HG03558 (cell line): ENCODE data around the gene ARFIP1.

ENCODE experiments used
- ATAC-seq: cut with Tn5 transposase; IDR thresholded peaks from one replicate; pipeline ENCODE4 v1.9.1; 2021; ENCODE audit warnings: moderate number of reproducible peaks; ENCODE audit not compliant: unreplicated experiment; ENCODE audit errors: extremely low read depth

ARFIP1 gene

DNA sequence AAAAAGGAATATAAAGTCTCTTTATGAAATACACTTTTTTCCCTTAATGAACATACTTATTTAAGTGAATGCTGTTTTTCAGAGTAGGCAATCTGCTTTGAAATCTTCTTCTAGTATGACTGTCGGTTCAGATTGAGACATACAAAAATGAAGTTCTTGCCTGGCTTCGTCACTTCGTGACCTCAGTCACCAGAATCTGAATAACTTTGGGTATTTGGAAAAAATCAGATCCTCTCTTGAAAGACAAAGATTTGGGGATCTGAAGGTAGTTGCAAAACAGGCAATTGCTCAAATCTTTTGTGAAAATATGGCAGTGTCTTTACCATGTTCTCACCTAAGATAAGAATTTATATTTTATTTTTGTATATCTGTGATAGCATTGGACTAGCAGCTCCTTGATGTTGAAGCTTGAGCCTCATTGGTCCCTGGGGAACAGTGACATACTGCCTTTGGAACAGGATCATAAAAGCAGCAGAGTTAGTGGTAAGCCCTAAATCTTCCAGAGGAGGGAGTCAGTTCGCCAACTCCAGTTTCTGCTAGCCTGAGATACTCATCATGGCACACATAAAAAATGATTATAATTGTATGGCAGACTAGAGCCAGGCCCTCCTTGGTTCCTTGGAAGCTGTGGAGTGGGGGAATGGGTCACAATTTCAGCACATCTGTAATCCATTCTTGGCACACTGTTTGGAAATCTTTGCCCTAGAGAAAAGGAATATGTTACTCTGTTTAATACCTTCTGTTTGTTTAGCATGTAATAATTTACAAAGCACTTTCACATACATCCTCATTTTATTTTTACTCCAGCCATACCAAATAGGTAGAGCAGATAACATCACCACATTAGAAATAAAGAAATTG, 5.0 kb downstream of the ARFIP1 start:
- no peak for ATAC-seq

DNA sequence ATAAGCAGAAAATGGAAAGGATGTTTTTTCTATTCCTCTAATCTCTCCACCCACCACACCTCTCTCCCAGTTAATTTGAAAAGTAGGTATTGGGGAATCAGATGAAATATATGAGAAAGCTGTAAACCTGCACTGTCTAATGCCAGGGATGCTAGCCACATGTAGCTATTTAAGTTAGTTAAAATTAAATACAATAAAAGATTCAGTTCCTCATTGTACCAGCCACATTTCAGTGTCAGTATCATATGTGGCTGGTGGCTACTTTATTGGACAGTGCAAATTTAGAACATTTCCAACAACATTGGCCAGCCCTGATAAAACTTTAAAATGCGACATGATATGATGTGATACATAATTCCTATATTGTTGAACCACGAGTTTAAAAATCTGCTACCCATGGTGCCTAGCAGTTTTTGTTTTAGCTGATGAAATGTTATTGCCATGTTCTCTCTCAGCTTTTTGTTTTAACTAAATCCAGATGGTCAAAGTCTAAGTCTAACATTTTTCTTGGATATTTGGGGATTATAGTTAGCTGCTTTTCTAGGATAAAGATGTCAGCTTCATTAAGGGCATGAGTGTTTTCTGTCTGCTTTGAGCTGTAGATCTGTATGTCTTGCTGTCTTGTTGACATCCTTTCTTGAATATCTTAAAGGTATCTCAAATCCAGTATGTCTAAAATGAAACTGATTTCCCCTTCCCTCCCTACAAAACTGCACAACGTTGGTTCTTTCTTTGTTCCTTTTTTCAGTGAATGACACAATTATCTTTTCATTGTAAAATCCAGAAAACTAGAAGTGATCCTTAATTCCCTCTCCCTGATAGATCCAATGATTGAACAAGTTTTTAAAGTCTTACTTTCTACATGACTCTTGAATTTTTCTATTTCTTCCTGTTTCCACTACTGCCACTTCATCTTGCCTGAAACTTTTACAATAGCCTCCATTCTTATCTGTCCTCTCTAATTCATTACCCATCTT, 6.2 kb downstream of the ARFIP1 start:
- no peak for ATAC-seq

DNA sequence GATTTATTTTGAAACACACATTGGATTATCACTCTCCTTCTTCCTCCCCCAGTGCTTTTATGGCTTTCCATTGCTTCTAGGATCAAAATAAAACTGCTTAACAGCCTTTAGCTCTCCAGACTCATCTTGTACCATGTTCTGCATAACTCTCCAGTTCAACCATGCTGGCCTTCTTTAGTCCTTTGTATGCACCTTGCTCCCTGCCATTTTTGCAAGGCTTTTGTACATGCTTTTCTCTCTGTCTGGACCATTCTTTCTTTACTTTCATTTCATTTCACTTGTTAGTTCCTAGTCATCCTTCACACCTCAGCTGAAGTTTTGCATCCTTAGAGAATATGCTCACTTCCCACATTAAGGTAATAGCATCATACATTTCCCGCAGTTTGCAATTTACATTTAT, 6.9 kb downstream of the ARFIP1 start:
- no peak for ATAC-seq

DNA sequence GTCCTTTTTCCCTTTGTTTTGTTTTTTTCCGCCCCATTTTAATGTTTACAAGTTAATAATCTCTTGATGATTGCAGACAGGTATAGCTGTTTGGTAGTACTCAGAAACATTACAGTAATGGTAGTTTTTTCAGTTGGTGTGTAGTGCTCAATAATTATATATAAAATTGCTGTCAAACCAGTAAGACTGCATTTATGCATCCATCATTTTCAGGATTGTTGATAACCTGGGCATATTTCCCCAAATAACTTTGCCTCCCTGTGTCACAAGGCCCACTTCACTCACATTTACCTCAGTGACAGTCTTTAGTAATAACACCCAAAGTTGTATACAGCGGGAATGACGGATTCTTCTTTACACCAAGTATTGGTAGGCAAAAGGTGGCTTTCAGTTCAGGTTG, 16.1 kb downstream of the ARFIP1 start:
- no peak for ATAC-seq

DNA sequence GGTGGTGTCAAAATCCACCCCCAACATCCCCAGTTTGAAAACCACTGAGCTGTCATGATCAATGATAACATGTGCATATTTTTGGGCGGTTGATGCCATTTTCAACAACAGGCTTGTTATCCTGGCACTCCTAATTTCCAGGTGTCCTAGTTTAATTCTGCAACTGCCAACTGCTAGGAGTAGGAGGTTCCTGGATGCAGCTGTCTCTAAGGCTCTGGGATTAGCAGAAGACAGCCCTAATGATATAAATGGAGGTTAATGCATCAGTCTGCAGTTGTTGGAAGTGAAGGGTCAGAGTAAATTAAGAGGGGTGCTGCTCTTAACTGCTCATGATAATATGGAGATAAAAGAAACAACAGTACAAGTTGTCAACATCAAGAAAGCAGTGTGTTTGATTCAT, 23.8 kb downstream of the ARFIP1 start:
- ATAC-seq = no peak

DNA sequence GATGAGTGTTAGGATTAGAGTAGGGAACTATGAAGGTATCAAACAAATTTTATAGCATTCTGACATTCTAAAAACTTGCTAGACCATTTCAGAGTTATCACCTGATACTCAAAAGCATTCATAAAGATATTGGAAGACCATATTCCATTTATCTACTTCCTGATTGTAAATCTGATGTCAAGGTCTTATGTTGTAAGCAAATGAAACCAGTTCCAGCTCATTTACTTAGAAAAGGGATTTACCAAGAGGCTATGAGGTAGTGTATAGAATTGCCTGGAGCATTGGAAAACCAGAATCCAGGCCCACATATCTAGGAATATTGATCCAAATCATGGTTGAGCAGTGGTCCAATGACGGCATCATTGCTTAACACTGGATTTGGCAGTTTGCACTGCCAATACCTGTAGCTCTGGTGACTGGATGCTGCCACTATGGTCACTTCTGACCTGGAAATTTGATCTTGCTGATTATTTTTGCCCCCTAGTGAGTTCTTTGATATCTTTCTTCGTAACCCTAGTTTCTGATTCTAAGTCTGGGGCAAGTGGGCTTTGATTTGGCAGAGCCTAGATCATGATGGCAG, 25.4 kb downstream of the ARFIP1 start:
- ATAC-seq = no peak

DNA sequence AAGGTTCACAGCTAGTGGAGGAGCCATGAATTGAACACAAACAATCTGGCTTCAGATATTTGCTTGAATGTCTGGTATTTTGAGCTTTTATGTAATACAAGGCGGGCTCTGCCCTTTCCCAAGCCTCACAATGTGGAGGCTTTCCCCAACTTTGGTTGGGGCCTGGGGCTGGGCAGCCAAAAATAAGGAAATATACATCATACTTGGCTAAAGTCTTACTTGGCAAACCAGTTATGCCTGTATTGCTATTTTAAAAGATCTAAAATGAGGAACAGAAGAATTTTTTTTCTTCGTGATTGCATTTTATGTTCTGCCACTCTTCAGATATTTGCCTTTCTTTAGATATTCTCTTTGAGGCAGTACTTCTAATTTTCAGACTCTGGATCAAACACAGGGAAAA, 26.1 kb downstream of the ARFIP1 start:
- no peak for ATAC-seq

DNA sequence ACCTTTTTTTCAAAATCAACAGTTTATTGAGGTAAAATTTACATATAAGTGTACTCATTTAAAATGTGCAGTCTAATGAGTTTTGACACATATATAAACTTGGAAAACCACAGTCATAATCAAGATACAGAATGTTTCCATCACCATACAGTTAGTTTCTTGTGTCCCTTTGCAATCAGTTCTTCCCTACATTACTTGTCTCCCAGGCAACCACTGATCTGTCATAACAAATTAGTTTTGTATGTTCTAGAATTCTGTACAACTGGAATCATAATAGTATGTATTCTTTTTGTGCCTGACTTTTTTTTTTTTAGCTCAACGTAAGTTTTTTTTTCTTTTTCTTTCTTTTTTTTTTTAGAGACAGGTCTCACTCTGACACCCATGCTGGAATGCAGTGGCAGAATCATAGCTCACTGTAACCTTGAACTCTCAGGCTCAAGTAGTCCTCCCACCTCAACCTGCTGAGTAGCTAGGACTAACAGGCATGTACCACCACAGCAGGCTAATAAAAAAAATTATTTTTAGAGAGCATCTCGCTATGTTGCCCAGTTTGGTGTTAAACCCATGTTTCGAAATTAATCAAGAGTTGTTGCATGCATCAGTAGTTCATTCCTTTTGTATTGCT, 26.9 kb downstream of the ARFIP1 start:
- no peak for ATAC-seq

DNA sequence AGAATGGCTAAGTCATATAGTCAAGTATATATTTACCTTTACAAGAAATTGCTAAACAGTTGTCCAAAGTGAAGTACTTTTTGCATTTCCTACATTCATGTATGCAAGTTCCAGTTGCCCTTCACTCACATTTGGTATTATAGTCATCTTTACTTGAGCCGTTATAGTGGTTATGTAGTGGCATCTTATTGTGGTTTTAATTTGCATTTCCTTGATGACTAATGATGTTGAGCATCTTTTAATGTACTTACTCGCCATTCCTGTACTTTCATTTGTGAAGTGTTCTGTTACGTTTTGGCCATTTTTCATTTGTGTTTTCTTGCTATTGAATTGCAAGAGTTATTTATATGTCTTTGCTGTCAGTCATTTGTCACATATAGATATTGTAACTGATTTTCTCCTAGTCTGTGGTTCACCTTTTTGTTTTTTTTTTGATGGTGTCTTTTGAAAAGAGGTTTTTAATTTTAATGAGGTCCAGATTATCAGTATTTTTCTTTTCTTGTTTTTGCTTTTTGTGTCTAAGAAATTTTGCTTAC, 27.6 kb downstream of the ARFIP1 start:
- no peak for ATAC-seq

DNA sequence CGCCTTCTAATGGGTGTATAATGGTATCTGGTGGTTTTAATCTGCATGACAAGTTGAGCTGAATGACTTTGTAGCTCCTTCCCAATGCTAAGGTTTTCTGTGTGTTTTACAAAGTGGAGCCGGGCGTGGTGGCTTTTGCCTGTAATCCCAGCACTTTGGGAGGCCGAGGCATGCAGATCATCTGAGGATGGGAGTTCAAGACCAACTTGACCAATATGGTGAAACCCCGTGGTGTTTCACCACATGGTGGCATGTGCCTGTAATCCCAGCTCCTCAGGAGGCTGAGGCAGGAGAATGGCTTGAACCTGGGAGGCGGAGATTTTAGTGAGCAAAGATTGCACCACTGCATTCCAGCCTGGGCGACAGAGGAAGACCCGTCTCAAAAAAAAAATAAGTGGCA, 28.9 kb downstream of the ARFIP1 start:
- ATAC-seq = no peak

DNA sequence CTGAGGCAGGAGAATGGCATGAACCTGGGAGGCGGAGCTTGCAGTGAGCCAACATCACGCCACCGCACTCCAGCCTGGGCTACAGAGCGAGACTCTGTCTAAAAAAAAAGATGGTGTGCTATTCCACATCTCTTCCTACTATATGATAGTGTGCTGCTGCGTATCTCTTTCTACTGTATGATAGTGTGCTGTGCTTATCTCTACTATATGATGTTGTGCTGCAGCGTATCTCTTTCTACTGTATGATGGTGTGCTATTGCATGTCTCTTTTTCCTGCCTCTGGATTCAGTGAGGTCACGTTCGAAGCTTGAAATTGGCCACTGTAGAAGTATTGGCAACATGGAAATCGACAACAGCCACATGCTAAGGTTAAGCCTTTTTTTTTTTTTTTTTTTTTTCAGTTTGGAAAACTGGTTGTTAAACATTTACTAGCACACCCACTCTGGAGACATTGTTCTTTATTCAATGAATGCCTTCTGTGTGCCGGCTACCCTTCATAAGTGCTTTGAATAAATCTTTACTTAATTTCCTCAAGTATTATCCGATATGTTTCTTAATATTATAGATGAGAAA, 31.0 kb downstream of the ARFIP1 start:
- no peak for ATAC-seq

DNA sequence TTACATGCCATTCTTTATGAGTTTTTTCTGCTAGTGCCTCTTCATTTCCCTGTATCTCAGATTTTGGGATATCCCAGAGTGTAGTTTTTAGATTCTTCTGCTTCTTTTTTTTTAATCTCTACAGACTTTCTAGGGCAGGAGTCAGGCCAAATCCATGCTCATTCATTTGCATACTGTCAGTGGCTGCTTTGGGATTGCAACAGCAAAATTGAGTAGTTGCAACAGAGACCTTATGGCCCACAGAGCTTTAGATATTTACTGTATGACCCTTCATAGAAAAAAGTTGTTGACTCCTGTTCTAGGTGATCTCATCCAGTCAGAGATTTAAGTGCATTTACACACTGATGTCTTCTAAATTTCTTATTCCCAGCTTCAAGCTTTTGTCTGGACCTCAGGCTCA, 35.3 kb downstream of the ARFIP1 start:
- no peak for ATAC-seq

DNA sequence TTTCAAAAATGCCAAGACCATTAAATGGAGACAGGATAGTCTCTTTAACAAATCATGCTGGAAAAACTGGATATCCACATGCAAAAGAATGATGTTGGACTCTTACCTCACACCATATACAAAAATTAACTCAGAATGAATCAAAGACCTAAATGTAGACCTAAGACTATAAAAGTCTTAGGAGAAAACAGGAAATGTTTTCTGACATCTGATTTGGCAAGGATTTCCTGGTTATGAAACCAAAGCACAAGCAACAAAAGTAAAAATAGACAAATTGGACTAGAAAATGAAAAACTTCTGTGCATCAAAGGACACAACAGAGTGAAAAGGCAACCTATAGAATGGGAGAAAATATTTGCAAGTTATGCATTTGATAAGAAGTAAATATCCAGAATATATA, 37.6 kb downstream of the ARFIP1 start:
- no peak for ATAC-seq

DNA sequence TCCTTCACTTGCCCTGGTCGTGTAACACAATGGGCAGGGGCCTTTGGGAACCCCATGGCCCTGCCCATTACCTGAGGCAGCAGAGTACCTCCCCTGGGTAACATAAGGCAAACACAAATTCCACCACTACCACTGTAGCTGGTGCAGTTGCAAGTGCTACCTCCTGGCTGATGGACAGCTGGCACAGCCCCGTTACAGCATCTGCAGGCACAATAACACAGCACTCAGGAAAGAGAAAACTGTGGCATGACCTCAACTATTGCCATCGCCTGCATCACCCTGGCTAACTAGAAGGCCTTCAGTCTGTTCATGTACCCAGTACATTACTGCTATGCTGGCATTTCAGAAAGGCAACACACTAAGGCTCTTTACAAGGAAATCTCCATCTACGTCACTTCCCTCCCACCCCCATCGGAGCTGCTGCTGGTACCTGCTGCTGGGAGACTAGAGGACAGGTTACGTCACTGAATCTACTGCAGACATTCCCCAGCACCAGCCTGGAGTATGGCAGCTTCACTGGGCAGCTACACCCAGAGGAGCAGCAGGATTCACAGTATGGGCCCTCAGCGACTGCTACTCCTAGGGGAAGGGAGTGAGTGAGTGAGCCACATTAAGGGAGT, 39.4 kb downstream of the ARFIP1 start:
- no peak for ATAC-seq

DNA sequence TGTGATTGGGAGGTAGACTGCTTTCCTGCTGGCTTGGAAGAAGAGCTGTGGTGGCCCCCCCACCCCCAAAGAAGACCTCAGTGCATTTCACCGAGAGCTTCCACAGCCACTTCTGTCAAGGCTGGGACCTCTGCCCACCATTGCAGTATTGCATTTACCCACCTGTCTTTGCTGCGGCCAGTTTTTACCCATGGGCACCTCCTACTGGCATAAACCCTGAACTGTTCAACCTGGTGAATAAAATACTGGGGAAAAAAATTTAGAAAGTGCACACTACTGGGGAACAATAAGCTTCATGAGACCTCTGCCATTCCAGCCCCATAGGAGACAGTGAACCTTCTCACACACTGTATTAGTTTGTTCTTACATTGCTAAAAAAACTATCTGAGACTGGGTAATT, 40.3 kb downstream of the ARFIP1 start:
- ATAC-seq = no peak

DNA sequence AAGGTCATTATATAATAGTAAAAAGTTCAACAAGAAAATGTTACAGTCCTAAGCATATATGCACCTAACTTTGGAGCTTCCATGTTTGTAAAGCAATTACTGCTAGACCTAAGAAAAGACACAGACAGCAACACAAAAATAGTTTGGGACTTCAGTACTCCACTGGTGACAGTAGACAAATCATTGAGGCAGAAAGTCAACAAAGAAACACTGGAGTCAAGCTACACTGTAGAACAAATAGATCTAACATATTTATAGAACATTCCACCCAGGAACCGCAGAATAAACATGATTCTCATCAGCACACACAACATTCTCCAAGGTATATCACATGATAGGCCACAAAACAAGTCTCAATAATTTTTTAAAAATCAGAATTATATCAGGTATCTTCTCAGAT, 42.6 kb downstream of the ARFIP1 start:
- no peak for ATAC-seq

DNA sequence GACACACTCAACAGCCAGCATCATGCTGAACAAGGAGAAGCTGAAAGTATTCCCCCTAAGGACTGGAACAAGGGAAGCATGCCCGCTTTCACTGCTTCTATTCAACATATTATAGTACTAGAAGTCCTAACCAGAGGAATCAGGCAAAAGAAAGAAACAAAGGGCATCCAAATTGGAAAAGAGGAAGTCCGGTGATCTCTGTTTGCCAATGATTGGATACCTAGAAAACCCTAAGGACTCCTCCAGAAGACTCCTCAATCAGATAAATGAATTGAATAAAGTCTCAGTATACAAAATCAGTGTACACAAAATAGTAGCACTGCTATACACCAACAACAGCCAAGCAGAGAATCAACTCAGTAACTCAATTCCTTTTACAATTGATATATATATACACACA, 44.8 kb downstream of the ARFIP1 start:
- no peak for ATAC-seq

DNA sequence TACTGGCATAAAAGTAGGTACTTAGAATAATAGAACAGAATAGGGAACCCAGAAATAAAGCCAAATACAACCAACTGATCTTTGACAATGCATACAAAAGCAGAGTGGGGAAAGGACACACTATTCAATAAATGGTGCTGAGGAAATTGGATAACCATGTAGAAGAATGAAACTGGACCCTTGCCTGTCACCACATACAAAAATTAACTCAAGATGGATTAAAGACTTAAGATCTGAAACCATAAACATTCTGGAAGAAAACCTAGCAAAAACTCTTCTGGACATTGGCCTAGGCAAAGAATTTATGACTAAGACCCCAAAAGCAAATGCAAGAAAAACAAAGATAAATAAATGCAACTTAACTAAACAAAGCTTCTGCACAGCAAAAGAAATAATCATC, 45.6 kb downstream of the ARFIP1 start:
- ATAC-seq = no peak

DNA sequence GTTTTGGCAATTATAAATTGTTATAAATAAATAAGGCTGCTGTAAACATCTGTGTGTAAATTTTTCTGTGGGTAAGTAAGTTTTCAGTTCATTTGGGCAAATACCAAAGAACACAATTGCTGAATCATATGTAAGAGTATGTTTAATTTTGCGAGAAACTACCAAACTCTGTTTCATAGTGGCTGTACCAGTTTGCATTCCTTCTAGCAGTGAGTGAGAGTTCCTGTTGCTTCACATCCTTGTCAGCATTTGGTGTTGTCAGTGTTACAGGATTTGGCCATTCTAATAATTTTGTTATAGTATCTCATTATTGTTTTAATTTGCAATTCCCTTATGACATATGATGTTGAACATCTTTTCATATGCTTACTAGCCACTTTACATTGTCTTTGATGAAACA, 48.4 kb downstream of the ARFIP1 start:
- ATAC-seq = no peak

DNA sequence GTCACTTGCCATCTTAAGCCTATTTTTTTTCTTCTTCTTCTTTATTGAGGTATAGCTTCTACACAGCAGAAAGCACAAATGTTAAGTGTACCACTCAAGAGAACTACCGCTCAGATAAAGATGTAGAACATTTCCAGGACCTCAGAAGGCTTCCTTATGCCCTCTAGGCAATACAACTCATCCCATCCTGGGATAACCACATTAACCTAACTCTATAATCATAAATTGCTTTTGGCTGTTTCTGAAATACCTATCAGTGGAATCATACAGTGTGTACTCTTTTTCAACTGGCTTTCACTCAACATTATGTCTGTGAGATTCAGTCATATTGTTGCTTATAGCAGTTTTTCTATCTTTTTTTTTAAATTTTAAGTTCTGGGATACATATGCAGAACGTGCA, 51.7 kb downstream of the ARFIP1 start:
- no peak for ATAC-seq
